NCI-H2227 (cell line): ENCODE measurements around the gene UTP14C.
"Not testable (repeated sequence)": the region's sequence is repeated elsewhere in the genome, so short reads cannot be mapped to it uniquely, and the experiment has no call there.

Experiments used
- DNase-seq: peaks from one replicate; lab custom pipeline; 2025; ENCODE audit not compliant: unreplicated experiment; lab: John Stamatoyannopoulos, UW

The UTP14C gene

GRCh38 chr13:52001120-52001731 lies 23.3 kb upstream of the UTP14C start:
- peak; percentile 30 for DNase-seq

- DNase-seq: no peak
These were observed 22.1 kb upstream of the UTP14C start for GRCh38 chr13:52002361-52002760.

- DNase-seq: no peak
These were observed 20.9 kb upstream of the UTP14C start for GRCh38 chr13:52003541-52003940.

- DNase-seq: no peak
These were observed 19.9 kb upstream of the UTP14C start for GRCh38 chr13:52004511-52005170.

GRCh38 chr13:52005841-52006522 lies 18.5 kb upstream of the UTP14C start:
- DNase-seq: no peak

- no peak for DNase-seq
These were observed 17.8 kb upstream of the UTP14C start for GRCh38 chr13:52006523-52007245.

- no peak for DNase-seq
These were observed 14.5 kb upstream of the UTP14C start for GRCh38 chr13:52009946-52010345.

GRCh38 chr13:52010890-52011631 lies 13.4 kb upstream of the UTP14C start, which contains the start of gene ATP7B:
Gene ATP7B (minus strand): TSS chr13:52011450. CDS start chr13:52011337, 113 bp downstream.
- DNase-seq: peak; percentile 25

GRCh38 chr13:52011632-52012511 lies 12.6 kb upstream of the UTP14C start, which contains the start of gene ALG11:
Gene ALG11 (plus strand): TSS chr13:52012398. CDS start chr13:52012419, 21 bp downstream.
- peak; percentile 97 for DNase-seq

- DNase-seq: no peak
These were observed 12.0 kb upstream of the UTP14C start for GRCh38 chr13:52012512-52012836.

GRCh38 chr13:52016296-52016695 lies 8.2 kb upstream of the UTP14C start:
- no peak for DNase-seq

- no peak for DNase-seq
These were observed 4.3 kb upstream of the UTP14C start for GRCh38 chr13:52020191-52020590.

- DNase-seq: no peak
These were observed 2.1 kb upstream of the UTP14C start for GRCh38 chr13:52022356-52022755.

GRCh38 chr13:52025475-52026245 lies 1.2 kb downstream of the UTP14C start:
- no peak for DNase-seq

GRCh38 chr13:52026246-52026626 lies 1.7 kb downstream of the UTP14C start:
- no peak for DNase-seq

GRCh38 chr13:52027832-52028231 lies 3.3 kb downstream of the UTP14C start:
- no peak for DNase-seq

- no peak for DNase-seq
These were observed 5.1 kb downstream of the UTP14C start for GRCh38 chr13:52029569-52029968.

GRCh38 chr13:52030401-52030800 lies 5.9 kb downstream of the UTP14C start:
- DNase-seq: not testable (repeated sequence)

GRCh38 chr13:52033039-52033438 lies 8.5 kb downstream of the UTP14C start:
- no peak for DNase-seq
